ENCODE measurements around the gene CBR1.

DNA sequence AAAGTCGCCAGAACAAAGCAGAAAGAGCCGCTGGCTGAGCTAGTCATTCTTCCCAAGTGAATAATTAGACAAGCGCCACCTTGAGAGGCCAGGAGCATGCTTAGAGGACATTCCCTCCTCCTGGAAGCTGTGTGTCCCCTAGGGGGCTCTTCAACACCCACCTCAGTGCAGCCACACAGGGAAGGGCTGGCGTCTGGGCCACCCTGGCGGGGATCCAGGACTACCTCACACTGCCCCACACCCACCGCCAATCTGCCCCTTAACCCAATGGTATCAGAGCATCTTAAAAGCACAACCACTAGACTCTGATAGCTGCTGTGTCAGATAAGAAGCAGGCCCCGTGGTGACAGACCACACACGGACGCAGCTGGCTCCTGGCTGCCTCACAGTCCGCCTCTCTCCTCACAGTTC is 34.4 kb upstream of the CBR1 start:
- TF ChIP-seq EZH2 (IDR thresholded peaks at IDR 0.05), result no peak
- no peak for TF ChIP-seq POLR2AphosphoS5 (IDR thresholded peaks at IDR 0.05; ENCODE audit: borderline replicate concordance, low read depth, low read length)
- TF ChIP-seq FOXP2 (optimal IDR thresholded peaks at IDR 0.05; ENCODE audit: control extremely low read depth, extremely low read length, insufficient read depth), result no peak
